Measurements from ENCODE around the gene HSD17B11.
A peak's percentile ranks its signal among the peaks of the same experiment; 100 is the strongest.
"Not testable (repeated sequence)": the region's sequence is repeated elsewhere in the genome, so short reads cannot be mapped to it uniquely, and the experiment has no call there.

HSD17B11 gene

DNA sequence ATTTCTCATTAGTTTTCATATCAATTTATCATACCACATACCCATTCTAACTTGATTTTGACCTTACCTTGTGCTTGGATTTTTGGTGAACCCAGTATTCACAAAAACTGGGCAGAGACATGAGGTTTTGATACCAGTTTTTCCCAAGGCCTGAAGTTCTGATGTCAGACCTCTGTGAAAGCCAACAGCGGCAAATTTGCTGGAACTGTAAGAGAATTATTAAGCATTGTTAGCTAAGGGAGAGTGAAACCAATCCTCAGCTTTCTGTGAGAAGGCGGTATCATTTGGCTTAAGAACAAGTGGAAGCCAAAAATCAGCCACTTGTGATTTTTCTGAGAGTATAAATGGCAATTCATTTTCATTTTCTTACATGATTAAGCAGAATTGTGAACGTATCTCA is 77.2 kb downstream of the HSD17B11 start:
- no peaks in the 10 kb centered on the region for H3K36me3 ChIP-seq
- H3K4me2 ChIP-seq = no peak overlapping the region
- no peaks in the 10 kb centered on the region for H4K20me1 ChIP-seq
- no peaks in the 10 kb centered on the region for H3K27me3 ChIP-seq
- peaks cover 5% of the 10 kb centered on the region; the same call in 1 of the 2 replicates for H3K4me1 ChIP-seq
- no peaks in the 10 kb centered on the region for H3K9me3 ChIP-seq
- H3K4me3 ChIP-seq = no peak overlapping the region
- TF ChIP-seq Cebpa-rat (IDR thresholded peaks at IDR 0.05) = no peak
- H3K27ac ChIP-seq = no peak overlapping the region
- H3K9ac ChIP-seq = no peak overlapping the region

DNA sequence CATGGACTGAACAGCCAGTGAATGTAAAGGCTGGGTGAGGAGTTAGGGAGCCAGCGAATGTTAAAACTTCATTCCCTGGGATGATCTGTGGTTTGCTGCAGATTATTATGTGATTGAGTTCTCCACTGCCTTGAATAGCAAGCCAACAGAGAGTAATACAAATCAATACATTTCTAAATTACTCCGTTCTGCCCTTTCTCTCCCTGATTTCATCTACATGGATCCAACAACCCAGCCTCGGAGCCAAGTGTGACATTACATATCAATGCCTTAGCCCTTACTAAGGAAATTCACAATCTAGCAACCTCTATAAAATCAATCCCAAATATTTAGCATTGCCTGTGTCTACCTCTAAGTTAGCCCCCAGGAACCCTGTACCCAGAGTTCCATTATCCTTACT is 79.3 kb downstream of the HSD17B11 start:
- H3K4me2 ChIP-seq = no peak overlapping the region
- no peaks in the 10 kb centered on the region for H3K9me3 ChIP-seq
- no peak overlapping the region for H3K4me3 ChIP-seq
- H3K27ac ChIP-seq = no peak overlapping the region
- H4K20me1 ChIP-seq = no peaks in the 10 kb centered on the region
- H3K27me3 ChIP-seq = no peaks in the 10 kb centered on the region
- H3K4me1 ChIP-seq = peaks cover 5% of the 10 kb centered on the region; the same call in 1 of the 2 replicates
- H3K36me3 ChIP-seq = no peaks in the 10 kb centered on the region
- H3K9ac ChIP-seq = no peak overlapping the region
- no peak for TF ChIP-seq Cebpa-rat (IDR thresholded peaks at IDR 0.05)

DNA sequence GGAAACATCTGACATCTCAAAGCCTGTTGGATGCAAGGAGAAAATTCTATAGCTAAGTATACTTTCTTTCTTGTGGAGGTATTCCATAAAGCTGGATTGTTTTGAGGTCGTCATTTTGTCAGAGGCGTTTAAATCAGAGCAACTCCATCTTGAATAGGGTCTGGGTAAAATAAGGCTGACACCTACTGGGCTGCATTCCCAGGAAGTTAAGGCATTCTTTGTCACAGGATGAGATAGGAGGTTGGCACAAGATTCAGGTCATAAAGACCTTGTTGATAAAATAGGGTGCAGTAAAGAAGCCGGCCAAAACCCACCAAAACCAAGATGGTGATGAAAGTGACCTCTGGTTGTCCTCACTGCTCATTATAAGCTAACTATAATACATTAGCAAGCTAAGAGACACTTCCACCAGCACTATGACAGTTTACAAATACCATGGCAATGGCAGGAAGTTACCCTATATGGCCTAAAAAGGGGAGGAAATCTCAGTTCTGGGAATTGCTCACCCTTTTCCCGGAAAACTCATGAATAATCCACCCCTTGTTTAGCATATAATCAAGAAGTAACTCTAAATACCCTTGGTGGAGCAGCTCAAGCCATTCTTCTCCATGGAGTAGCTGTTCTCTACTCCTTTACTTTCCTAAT is 80.2 kb downstream of the HSD17B11 start:
- no peaks in the 10 kb centered on the region for H3K36me3 ChIP-seq
- H3K9me3 ChIP-seq = no peaks in the 10 kb centered on the region
- no peak overlapping the region for H3K4me2 ChIP-seq
- no peaks in the 10 kb centered on the region for H3K27me3 ChIP-seq
- no peak for TF ChIP-seq Cebpa-rat (IDR thresholded peaks at IDR 0.05)
- H4K20me1 ChIP-seq = no peaks in the 10 kb centered on the region
- H3K9ac ChIP-seq = no peak overlapping the region
- no peak overlapping the region for H3K27ac ChIP-seq
- H3K4me1 ChIP-seq = peaks cover 5% of the 10 kb centered on the region; the same call in 1 of the 2 replicates
- H3K4me3 ChIP-seq = no peak overlapping the region

DNA sequence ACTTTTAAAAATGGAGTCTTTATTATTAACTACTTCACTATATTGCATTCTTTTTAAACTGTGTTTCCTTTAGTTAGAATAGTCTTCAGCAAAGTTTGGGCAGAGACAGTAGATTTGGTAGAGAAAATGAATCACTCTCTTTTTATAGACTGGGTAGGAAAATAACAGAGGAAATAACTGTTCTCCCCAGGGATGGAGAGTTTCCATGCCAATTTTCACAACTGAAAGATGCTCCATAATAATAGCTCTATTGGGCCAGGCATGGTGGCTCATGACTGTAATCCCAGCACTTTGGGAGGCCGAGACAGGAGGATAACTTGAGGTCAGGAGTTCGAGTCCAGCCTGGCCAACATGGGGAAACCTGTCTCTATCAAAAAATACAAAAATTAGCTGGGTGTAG is 81.4 kb downstream of the HSD17B11 start:
- H3K27ac ChIP-seq = no peak overlapping the region
- H3K4me1 ChIP-seq = peaks cover 5% of the 10 kb centered on the region; the same call in 1 of the 2 replicates
- no peaks in the 10 kb centered on the region for H3K27me3 ChIP-seq
- no peak for TF ChIP-seq Cebpa-rat (IDR thresholded peaks at IDR 0.05)
- H4K20me1 ChIP-seq = no peaks in the 10 kb centered on the region
- H3K4me2 ChIP-seq = 0 out of 2 replicates have a peak overlapping the region, but pooled peaks have one; percentile 26
- H3K36me3 ChIP-seq = no peaks in the 10 kb centered on the region
- no peak overlapping the region for H3K4me3 ChIP-seq
- no peak overlapping the region for H3K9ac ChIP-seq
- H3K9me3 ChIP-seq = no peaks in the 10 kb centered on the region

DNA sequence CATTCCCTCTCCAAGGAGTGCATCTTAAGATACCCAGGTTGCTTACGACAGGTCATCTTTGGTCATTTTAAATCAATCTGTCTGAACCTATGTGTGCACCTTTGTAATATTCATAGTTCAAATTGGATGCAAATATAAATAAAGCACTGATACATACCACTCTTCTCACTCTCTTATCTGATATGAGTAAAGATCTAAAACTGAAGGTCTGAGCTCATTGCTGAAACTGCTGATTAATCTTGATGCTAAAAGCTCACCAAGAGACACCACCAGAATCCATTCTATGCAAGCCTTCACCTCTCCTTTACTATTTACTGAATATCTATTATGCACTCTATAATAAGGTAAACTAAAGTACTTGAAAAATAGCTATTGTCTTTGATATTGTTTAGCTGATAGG is 84.9 kb downstream of the HSD17B11 start:
- H4K20me1 ChIP-seq = no peaks in the 10 kb centered on the region
- H3K4me1 ChIP-seq = peaks cover 5% of the 10 kb centered on the region; the same call in 1 of the 2 replicates
- no peak overlapping the region for H3K9ac ChIP-seq
- no peak overlapping the region for H3K4me2 ChIP-seq
- H3K36me3 ChIP-seq = no peaks in the 10 kb centered on the region
- no peak for TF ChIP-seq Cebpa-rat (IDR thresholded peaks at IDR 0.05)
- no peaks in the 10 kb centered on the region for H3K27me3 ChIP-seq
- H3K27ac ChIP-seq = no peak overlapping the region
- no peak overlapping the region for H3K4me3 ChIP-seq
- H3K9me3 ChIP-seq = no peaks in the 10 kb centered on the region

DNA sequence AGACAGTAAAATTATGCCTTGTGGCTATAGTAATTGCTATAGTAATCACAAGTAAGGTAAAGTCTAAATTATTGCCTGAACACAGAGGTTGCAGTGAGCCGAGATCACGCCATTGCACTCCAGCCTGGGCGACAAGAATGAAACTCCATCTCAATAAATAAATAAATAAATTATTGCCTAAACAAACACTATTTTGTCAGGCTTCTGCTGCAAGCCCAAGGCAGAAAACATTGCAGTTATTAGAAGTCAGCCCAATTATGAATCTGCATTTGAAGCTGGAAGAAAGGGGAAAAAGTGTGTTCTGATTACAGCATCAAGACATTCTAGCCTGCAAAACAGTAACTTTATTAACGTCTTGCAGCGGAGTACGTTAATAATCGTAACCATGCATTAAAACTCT is 85.4 kb downstream of the HSD17B11 start:
- Histone ChIP-seq H3K4me2 (no peak overlapping the region), H4K20me1 (no peaks in the 10 kb centered on the region), H3K9me3 (no peaks in the 10 kb centered on the region), H3K9ac (no peak overlapping the region), H3K36me3 (no peaks in the 10 kb centered on the region), H3K27ac (no peak overlapping the region), H3K27me3 (no peaks in the 10 kb centered on the region), H3K4me3 (no peak overlapping the region), H3K4me1 (peaks cover 5% of the 10 kb centered on the region; the same call in 1 of the 2 replicates)
- TF ChIP-seq Cebpa-rat (IDR thresholded peaks at IDR 0.05) = no peak

DNA sequence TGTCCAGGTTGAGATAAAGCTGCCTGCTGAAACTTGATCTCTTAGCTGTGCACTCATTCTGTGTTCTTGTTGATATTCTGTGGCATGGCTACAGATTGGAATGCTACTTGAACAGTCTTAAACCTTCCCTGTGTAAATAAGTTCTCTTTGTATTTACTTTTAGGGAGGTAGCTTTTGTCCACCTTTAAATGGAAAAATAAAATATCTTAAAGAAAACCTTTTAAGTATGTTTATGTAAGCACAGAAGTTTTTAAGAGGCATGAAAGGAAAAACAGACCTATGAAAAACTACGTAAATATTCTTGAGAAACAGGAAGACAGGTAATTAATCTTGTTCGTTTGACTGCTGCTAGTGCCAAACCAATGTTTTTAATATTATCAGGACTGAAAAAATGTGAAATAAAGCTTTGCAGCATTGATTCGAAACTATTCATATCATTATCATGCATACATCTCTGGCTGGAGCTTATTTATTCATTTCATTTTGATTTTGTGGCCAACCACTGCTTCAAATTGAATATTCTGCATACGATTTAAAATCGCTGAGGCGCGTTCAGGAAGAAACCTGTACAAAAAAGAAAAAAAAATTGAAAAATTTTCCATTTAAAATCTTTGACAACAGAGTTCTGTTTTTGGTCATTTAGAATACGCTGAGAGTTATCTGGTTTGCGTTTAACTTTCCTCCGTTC is 86.1 kb downstream of the HSD17B11 start:
- Histone ChIP-seq H3K9ac (no peak overlapping the region), H3K36me3 (no peaks in the 10 kb centered on the region), H3K4me3 (no peak overlapping the region), H3K4me1 (peaks cover 5% of the 10 kb centered on the region; the same call in 1 of the 2 replicates), H3K4me2 (no peak overlapping the region), H4K20me1 (no peaks in the 10 kb centered on the region), H3K27me3 (no peaks in the 10 kb centered on the region), H3K27ac (no peak overlapping the region), H3K9me3 (no peaks in the 10 kb centered on the region)
- no peak for TF ChIP-seq Cebpa-rat (IDR thresholded peaks at IDR 0.05)

DNA sequence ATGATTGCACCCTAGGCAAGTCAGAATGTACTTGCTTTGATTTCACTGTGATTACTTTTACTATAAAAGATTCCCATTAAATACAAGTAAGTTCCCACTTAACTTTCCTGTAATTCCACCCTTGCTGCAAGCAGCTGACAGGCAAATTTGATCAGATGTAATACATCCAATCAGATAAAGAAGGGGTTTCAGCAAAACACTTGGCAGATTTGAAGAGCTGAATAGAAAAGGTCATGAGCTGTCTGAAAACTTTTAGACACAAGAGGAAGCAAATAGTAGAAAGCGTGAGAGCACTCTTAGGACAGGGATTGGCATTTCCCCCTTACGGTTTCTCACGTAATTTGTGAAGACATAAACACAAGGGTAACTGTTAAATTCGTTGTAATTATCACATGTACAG is 91.1 kb downstream of the HSD17B11 start:
- no peaks in the 10 kb centered on the region for H3K4me1 ChIP-seq
- no peaks in the 10 kb centered on the region for H3K27me3 ChIP-seq
- H3K36me3 ChIP-seq = no peaks in the 10 kb centered on the region
- H3K9me3 ChIP-seq = 0 out of 2 replicates have a peak, but pooled peaks cover 6% of the 10 kb centered on the region
- no peak overlapping the region for H3K4me3 ChIP-seq
- no peaks in the 10 kb centered on the region for H4K20me1 ChIP-seq
- no peak overlapping the region for H3K27ac ChIP-seq
- H3K9ac ChIP-seq = no peak overlapping the region
- no peak for TF ChIP-seq Cebpa-rat (IDR thresholded peaks at IDR 0.05)
- no peak overlapping the region for H3K4me2 ChIP-seq

DNA sequence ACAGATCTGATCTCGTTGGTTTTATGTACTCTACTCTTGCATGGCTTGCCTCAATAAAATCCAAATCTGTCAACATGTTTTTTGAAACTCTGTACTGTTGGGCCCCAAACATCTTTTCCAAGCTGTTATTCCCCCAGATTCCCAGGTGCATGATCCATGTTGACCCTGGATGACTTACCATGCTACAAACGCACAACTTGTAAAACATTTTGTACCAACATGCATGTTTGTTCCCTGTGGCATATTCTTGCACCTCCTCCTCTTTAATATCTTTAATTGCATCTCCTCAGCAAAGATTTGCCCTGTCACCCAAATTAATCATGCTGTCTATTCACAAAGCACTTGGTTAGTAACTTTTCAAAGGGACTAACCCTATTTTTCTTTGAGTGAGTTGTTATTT is 92.6 kb downstream of the HSD17B11 start:
- Histone ChIP-seq H3K9ac (no peak overlapping the region), H3K27ac (no peak overlapping the region), H3K4me3 (no peak overlapping the region), H3K4me1 (no peaks in the 10 kb centered on the region), H3K4me2 (no peak overlapping the region), H3K27me3 (no peaks in the 10 kb centered on the region), H3K9me3 (peaks cover 13% of the 10 kb centered on the region), H3K36me3 (no peaks in the 10 kb centered on the region), H4K20me1 (no peaks in the 10 kb centered on the region)
- no peak for TF ChIP-seq Cebpa-rat (IDR thresholded peaks at IDR 0.05)

DNA sequence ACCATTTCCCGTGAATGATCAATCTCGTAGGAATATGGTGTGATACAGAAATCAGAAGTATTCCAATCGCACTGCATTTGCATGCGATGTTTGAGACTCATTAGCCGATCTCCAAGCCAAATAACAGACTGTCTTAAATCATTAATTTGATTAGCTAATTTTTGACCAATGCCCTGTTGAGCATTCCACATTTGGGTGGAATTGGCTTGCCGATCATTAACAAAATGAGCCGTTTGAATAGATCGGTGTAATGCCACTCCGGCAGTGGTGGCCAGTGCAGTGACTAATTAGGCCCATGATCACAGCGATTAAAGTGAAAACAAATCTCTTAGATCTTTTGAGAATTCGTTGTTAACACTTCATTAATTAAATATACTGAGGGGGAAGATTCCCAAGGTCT is 96.1 kb downstream of the HSD17B11 start:
- not testable (repeated sequence) for H3K36me3 ChIP-seq, H4K20me1 ChIP-seq, H3K4me1 ChIP-seq

DNA sequence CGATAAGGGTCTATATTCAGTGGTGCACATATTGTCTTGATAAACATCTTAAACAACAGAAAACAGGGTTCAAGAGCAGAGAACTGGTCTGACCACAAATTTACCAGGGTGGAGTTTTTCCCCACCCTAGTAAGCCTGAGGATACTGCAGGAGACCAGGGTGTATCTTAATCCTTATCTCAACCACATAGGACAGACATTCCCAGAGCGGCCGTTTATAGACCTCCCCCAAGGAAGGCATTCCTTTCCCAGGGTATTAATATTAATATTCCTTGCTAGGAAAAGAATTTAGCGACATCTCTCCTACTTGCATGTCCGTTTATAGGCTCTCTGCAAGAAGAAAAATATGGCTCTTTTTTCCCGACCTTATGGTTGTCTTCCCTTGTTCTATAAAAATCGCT is 97.1 kb downstream of the HSD17B11 start:
- not testable (repeated sequence) for H3K4me2 ChIP-seq, H3K36me3 ChIP-seq, H4K20me1 ChIP-seq, H3K4me1 ChIP-seq, H3K9ac ChIP-seq, H3K4me3 ChIP-seq, H3K27ac ChIP-seq, H3K27me3 ChIP-seq
- H3K9me3 ChIP-seq = peaks cover 19% of the 10 kb centered on the region

More for the DNA sequence above, 96.1 kb downstream of the HSD17B11 start:
- peaks cover 19% of the 10 kb centered on the region for H3K9me3 ChIP-seq
- not testable (repeated sequence) for H3K4me3 ChIP-seq, H3K4me2 ChIP-seq, H3K27ac ChIP-seq, H3K27me3 ChIP-seq, H3K9ac ChIP-seq
